ENCODE data around the gene GPR65.

GPR65 gene

DNA sequence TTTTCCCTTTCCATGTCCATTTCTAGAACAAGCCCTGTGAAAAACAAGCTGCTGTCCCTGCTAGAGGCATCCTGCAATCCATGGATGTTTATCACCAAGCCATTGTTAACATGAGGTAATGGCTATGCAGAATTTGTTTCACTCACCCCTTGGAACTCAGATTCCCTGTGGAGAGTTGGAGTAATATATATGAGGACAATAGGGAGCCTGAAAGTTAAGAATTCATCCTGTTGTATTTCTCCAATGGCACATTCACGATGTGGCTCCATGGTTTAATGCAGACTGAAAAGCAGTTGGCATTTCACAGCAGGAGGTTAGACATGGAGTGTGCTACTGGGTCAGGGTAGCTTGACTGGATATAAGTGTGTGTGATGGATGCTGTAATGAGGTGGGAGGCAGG lies 32.4 kb downstream of the GPR65 start:
- DNase-seq (ENCODE audit: low spot score) (no peak), FAIRE-seq (no peak)

- FAIRE-seq (no peak), DNase-seq (ENCODE audit: low spot score) (no peak)
Measured at GRCh38 chr14:88039197-88039596, 34.3 kb downstream of the GPR65 start.

DNA sequence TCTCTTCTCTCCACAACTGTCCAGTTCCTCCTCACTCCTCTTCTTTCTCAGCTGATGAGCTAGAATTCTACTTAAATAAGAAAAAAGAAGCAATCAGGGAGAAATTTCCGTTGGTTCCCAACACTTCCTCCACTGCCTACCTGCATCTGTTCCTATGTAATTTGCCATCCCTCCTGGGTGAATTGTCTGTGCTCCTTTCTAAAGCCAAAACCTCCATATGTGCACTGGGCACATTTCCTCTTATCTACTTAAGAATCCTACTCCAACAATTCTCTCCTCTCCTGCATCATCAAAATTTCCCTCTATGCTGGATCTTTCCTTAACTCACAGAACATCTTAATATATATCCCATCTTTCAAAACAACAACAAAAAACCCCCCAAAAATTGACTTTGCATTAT lies 35.2 kb downstream of the GPR65 start:
- no peak for FAIRE-seq
- DNase-seq (ENCODE audit: low spot score), result no peak

GRCh38 chr14:88043529-88044443 lies 38.9 kb downstream of the GPR65 start:
- FAIRE-seq (no peak), DNase-seq (ENCODE audit: low spot score) (no peak)

DNA sequence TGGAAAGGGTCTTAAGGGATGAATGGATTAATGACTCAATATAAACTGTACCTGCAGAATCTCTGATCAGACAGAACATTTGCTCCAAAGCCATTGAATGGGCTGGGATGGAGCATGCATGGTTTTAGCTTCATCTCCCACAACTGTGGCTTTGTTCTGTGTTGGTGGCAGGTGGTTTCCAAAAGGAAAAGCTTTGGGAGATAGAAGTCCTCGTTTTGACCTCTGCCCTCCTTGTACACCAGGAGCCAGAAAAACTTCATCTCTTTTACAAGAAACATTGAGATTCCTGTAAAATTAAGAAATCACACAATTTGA lies 39.5 kb downstream of the GPR65 start:
- FAIRE-seq, result no peak

DNA sequence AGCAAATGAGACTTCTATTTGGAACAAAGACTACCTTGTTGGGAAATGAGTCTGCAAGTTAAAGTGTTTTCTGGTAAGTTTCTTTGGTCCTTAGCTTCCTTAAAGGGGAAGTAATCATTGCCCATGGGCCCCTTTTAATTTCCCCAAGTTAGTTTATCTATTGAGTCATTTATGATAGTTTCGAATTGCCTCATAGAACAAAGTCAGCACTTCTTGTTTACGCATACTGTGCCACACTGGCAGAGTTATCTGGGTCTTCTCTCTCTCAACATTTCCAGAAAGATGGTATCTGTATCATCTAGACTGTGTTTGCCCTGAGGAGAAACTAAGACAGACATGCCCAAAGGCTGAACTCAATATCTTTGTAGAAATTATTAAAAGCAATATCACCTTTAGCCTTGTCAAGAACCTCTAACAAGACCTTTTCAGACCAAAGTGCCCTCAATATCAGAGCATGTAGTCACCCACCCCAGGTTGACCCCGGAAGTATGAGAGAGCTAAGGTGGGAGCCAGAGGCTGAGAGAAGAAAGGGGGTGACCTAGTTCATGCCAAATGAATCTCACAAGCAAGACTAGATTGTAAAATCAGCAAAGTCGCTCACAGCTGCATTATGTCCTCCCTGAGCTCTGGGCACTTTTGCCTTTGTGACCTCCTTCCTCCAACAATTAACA lies 40.0 kb downstream of the GPR65 start:
- DNase-seq (ENCODE audit: low spot score) (no peak), FAIRE-seq (no peak)

More for the DNA sequence above, 39.5 kb downstream of the GPR65 start:
- no peak for DNase-seq (ENCODE audit: low spot score)

GRCh38 chr14:88045705-88046104 lies 40.8 kb downstream of the GPR65 start:
- FAIRE-seq (no peak), DNase-seq (ENCODE audit: low spot score) (no peak)

DNA sequence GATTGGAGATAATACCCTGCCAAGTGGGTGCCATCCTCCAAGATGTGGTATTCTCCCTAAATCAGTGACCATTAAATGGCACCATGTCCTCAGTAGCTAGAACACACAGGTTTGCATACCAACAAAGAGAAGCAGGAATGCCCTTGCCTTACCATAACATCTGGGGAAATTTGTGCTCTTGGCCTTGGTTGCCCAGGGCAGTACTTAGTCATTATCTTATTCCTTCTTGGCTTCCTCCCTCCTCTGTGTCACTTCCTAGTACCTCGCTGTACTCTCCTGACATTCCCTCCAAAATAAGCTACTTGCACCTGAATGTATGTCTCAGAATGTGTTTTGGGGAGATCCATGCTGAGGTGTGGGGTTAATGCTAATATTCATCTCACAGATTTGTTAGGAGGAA lies 43.4 kb downstream of the GPR65 start:
- DNase-seq (ENCODE audit: low spot score) (no peak), FAIRE-seq (no peak)

GRCh38 chr14:88049266-88049665 lies 44.3 kb downstream of the GPR65 start:
- no peak for DNase-seq (ENCODE audit: low spot score)
- FAIRE-seq, result no peak

GRCh38 chr14:88049936-88050335 lies 45.0 kb downstream of the GPR65 start:
- FAIRE-seq (no peak), DNase-seq (ENCODE audit: low spot score) (no peak)

DNA sequence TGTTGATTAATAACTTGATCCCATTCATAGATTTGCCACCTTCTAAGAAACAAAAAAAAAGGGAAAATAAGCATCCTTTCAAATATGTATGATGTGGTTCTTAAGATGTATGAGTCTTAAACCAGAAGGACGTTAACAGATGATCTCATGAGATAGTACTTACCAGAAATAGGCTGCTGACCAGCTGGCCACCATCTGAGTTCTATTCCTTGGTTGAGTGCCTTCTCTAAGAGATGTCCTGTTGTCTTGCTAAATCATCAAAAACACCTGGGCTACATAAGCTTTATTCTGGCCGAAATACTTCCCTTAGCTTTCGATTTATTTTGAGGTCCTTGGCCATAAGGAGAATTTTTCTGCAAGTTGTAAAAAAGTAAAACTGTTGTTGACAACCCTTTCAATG lies 55.6 kb downstream of the GPR65 start:
- DNase-seq (ENCODE audit: low spot score) (no peak), FAIRE-seq (no peak)

DNA sequence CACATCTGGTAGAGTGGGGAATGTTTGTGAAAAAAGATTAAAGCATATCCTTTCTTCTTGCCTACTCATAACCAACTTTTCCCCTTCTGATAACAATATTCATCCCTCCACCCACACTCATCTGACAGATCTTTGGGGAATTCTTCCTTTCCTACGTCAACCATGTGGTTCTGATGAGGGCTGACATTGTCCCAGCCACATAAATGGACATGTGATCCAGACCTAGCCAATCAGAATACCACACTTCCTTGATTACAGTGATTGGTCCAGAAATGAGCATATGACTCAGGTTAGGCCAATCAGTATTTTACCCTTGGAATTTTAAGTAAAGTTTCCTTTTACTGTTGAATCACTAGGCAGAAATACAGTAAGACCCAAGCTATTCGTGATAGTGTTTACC lies 58.9 kb downstream of the GPR65 start:
- FAIRE-seq (no peak), DNase-seq (ENCODE audit: low spot score) (no peak)

Measured in RCC 7860 (cell line).